ENCODE measurements around the gene ADAM8. TPM values are rescaled to one million over a fixed set of nuclear protein-coding genes. Genes with fewer than 3 reads are reported as not detected.

ADAM8 gene
- total RNA-seq, 2 experiments from 2014 or later = 10.0 to 16.3 TPM

GRCh38 chr10:133308421-133309099 lies 31.9 kb upstream of the ADAM8 start, which contains the start of the genes TUBGCP2 and ZNF511:
Gene TUBGCP2 (minus strand): TSS chr10:133308872. CDS start chr10:133302941, 5,931 bp downstream.
Gene ZNF511 (plus strand): TSS chr10:133308914. CDS start chr10:133308944, 30 bp downstream.
- peak; percentile 91 for DNase-seq (ENCODE audit: low spot score)
- TSS peak; percentile 53 for BruUV-seq (replicated peaks)

GRCh38 chr10:133307776-133308420 lies 31.2 kb upstream of the ADAM8 start:
- Histone ChIP-seq H3K36me3 (ENCODE audit: insufficient read depth, low read length) (peaks cover 32% of the 10 kb centered on the region), H2AFZ (ENCODE audit: low read length) (peak overlapping the region; percentile 63), H3K9me2 (ENCODE audit: insufficient read depth, low read length) (no peaks in the 10 kb centered on the region), H3K79me2 (ENCODE audit: insufficient read depth, low read depth, low read length) (peaks cover 33% of the 10 kb centered on the region), H3K27ac (ENCODE audit: low read depth, low read length, poor library complexity, severe bottlenecking) (peak overlapping the region; percentile 75), H3K9me3 (ENCODE audit: low read length) (no peaks in the 10 kb centered on the region), H3K4me3 (ENCODE audit: low read depth, low read length, poor library complexity, severe bottlenecking) (peak overlapping the region; percentile 82), H3K4me1 (ENCODE audit: insufficient read depth, low read length, poor library complexity, severe bottlenecking) (peaks cover 12% of the 10 kb centered on the region), H4K20me1 (ENCODE audit: insufficient read depth, low read length) (no peaks in the 10 kb centered on the region), H3K4me2 (ENCODE audit: low read length) (peak overlapping the region; percentile 88)
- CTCF ChIA-PET (ENCODE audit: unreplicated experiment) = interaction anchor here (0.5 to 1.1 kb wide), 3 partner anchors 16 to 45 kb away, joined by 3 read pairs; no protein-coding TSS in a partner anchor
- intact Hi-C loops (cut with micrococcal nuclease; ENCODE audit: unreplicated experiment) = loop anchor here (1.0 to 5.0 kb wide), 4 partner anchors 17 to 189 kb away; partner anchors contain the start of gene MTG1
- no TSS peak for BruUV-seq (replicated peaks)
- DNase-seq (ENCODE audit: low spot score) = peak; percentile 86
- POLR2A ChIA-PET = no interaction called here
- no peak for TF ChIP-seq EZH2phosphoT487 (IDR thresholded peaks at IDR 0.05; ENCODE audit: borderline replicate concordance, low read depth, low read length)
- peak; percentile 85 for TF ChIP-seq CTCF (conservative IDR thresholded peaks at IDR 0.05; ENCODE audit: low read length)

More at GRCh38 chr10:133308421-133309099, 31.9 kb upstream of the ADAM8 start, which contains the start of the genes TUBGCP2 and ZNF511:
- H3K4me2 ChIP-seq (ENCODE audit: low read length) = peak within 1 kb of the TSS; percentile 88
- H3K36me3 ChIP-seq (ENCODE audit: insufficient read depth, low read length) = peaks cover 38% of the 10 kb centered on the region
- peak within 1 kb of the TSS; percentile 63 for H2AFZ ChIP-seq (ENCODE audit: low read length)
- ChIA-PET POLR2A (no interaction called here), CTCF (ENCODE audit: unreplicated experiment) (interaction anchor here (0.5 to 0.9 kb wide), 2 partner anchors 15 to 45 kb away, joined by 3 read pairs; no protein-coding TSS in a partner anchor)
- TF ChIP-seq CTCF (conservative IDR thresholded peaks at IDR 0.05; ENCODE audit: low read length) (no peak; the same call in 1 of the 2 replicates), EZH2phosphoT487 (IDR thresholded peaks at IDR 0.05; ENCODE audit: borderline replicate concordance, low read depth, low read length) (no peak)
- intact Hi-C loops (cut with micrococcal nuclease; ENCODE audit: unreplicated experiment) = loop anchor here (2.0 to 5.0 kb wide), 3 partner anchors 16 to 84 kb away; partner anchors contain the start of gene MTG1
- H3K4me1 ChIP-seq (ENCODE audit: insufficient read depth, low read length, poor library complexity, severe bottlenecking) = peaks cover 16% of the 10 kb centered on the region
- no peaks in the 10 kb centered on the region for H4K20me1 ChIP-seq (ENCODE audit: insufficient read depth, low read length)
- peak within 1 kb of the TSS; percentile 82 for H3K4me3 ChIP-seq (ENCODE audit: low read depth, low read length, poor library complexity, severe bottlenecking)
- H3K9me3 ChIP-seq (ENCODE audit: low read length) = no peaks in the 10 kb centered on the region
- no peaks in the 10 kb centered on the region for H3K9me2 ChIP-seq (ENCODE audit: insufficient read depth, low read length)
- H3K79me2 ChIP-seq (ENCODE audit: insufficient read depth, low read depth, low read length) = peaks cover 33% of the 10 kb centered on the region
- peak within 1 kb of the TSS; percentile 75 for H3K27ac ChIP-seq (ENCODE audit: low read depth, low read length, poor library complexity, severe bottlenecking)

All from OCI-LY7 (cell line).